Stomach (tissue), 4 donors: ENCODE measurements around the gene PLEKHG4B.

Source experiments
- CTCF ChIP-seq, 7 experiments: fragments of 450-650 bp in 4 of 7; fragments of 200-600 bp in 3 of 7; sonication (generic) in 3 of 7; IDR thresholded peaks; one replicate each; pipeline ENCODE4 v1.5.1; 2016 to 2019; ENCODE audit warnings: antibody characterized with exemption in 7 of 7, control low read depth in 2 of 7, mild to moderate bottlenecking in 1 of 7
- POLR2A ChIP-seq, 4 donors: fragments of 450-650 bp; IDR thresholded peaks; one replicate each; pipeline ENCODE4 v1.6.1; 2016; ENCODE audit warnings: antibody characterized with exemption in 4 of 4, control low read depth in 2 of 4, mild to moderate bottlenecking in 1 of 4, moderate library complexity in 1 of 4
- POLR2AphosphoS5 ChIP-seq, 3 donors: sonication (generic); formaldehyde crosslinking; IDR thresholded peaks; one replicate each; pipeline ENCODE4 v1.6.1; 2016; ENCODE audit warnings: antibody characterized with exemption in 3 of 3

- TF ChIP-seq CTCF (IDR thresholded peaks at IDR 0.05) (no peak), POLR2A (IDR thresholded peaks at IDR 0.05) (no peak), POLR2AphosphoS5 (IDR thresholded peaks at IDR 0.05) (no peak)
Observed at GRCh38 chr5:127886-128285, 35.9 kb downstream of the PLEKHG4B start.
